ENCODE measurements around the gene CPSF2. TPM values are rescaled to one million over a fixed set of nuclear protein-coding genes. Genes with fewer than 3 reads are reported as not detected.

CPSF2 gene
- total RNA-seq, result 10 to 100 TPM; 39.7 to 40.2 TPM
- long read RNA-seq, full-length matches to known transcripts, result 4 of 12 reads
- long read RNA-seq, partial matches to known transcripts, result 7 of 12 reads
- long read RNA-seq, other reads (novel, unspliced or antisense), result 1 of 12 reads

- peak; percentile 93 for ATAC-seq
These were observed at the start of gene CPSF2, which contains the start of gene NDUFB1 for GRCh38 chr14:92121670-92122350. Gene CPSF2, plus strand, starts transcription at chr14:92121969. Its CDS starts 9,016 bp downstream, at chr14:92130985. Gene NDUFB1, minus strand, starts transcription at chr14:92121706. Its CDS starts 4,069 bp downstream, at chr14:92117637.

GRCh38 chr14:92074555-92074954 lies 47.2 kb upstream of the CPSF2 start:
- intact Hi-C loops (cut with DNase I), result no loop called here
- DNase-seq, result no peak
- no peak for ATAC-seq

More at GRCh38 chr14:92121670-92122350, at the start of gene CPSF2, which contains the start of gene NDUFB1:
- DNase-seq, result peak; percentile 91
- intact Hi-C loops (cut with DNase I), result no loop called here

DNA sequence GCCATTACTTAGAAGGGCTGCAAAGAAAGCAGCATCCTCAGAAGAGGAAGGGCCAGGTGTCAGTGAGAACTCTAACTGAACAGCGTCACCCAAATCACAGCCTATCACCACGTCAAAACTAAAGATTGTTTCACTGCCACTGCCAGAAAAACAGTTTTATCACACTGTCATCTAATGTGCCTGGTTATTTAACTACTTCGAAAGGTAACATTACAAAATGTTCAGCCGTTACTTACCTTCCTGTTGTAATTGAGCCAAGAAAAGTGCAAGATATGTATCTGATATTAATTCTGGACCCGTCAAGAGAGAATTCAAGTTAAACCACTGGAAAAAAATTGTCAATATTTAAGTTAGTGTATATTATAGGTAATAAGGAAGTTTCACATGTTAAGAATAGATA lies 33.3 kb upstream of the CPSF2 start:
- intact Hi-C loops (cut with DNase I), result no loop called here
- ATAC-seq (no peak), DNase-seq (no peak)

- DNase-seq (no peak), ATAC-seq (no peak)
- intact Hi-C loops (cut with DNase I), result no loop called here
These were observed 28.4 kb upstream of the CPSF2 start for GRCh38 chr14:92093320-92093719.

DNA sequence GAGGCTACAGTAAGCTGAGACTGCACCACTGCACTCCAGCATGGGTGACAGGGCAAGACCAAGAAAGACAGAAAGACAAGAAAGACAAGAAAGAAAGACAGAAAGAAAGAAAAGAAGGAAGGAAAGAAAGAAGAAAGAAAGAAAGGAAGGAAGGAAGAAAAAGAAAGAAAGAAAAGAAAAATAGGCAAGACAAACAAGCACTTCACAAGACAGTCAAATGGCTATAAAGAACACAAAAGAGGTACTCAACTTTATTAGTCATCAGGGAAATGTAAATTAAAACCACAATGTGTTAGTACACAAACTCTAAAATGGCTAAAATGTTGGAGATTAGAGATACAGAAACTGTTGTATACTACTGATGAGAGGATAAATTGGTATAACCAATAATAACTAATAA lies 22.0 kb upstream of the CPSF2 start:
- no peak for DNase-seq
- intact Hi-C loops (cut with DNase I), result no loop called here
- ATAC-seq, result no peak

DNA sequence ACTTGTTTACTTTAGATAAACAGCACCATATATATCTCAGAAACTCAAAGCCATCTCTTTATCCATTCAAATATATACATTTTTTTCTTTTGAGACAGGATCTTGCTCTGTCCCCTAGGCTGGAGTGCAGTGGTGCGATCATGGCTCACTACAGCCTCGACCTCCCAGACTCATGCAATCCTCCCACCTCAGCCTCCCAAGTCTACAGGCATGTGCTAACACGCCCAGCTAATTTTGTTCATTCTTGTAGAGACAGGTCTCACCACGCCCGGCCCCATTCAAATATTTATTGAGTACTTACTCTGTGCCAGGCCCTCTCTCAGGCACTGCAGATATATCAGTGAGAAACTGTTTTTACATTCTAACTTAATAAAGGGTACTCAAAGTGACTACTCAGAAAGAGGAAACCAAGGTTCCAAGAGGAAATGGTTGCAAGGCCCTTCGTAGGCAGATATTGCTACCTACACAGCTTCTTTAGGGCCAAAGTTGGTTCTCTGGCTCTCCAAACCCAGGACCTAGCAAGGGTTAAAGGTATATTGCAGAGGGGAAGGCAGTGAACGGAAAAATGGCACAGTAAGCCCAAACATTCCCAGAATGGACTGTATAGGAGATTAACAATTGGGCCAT lies 18.3 kb upstream of the CPSF2 start:
- intact Hi-C loops (cut with DNase I), result no loop called here
- no peak for DNase-seq
- ATAC-seq, result no peak

DNA sequence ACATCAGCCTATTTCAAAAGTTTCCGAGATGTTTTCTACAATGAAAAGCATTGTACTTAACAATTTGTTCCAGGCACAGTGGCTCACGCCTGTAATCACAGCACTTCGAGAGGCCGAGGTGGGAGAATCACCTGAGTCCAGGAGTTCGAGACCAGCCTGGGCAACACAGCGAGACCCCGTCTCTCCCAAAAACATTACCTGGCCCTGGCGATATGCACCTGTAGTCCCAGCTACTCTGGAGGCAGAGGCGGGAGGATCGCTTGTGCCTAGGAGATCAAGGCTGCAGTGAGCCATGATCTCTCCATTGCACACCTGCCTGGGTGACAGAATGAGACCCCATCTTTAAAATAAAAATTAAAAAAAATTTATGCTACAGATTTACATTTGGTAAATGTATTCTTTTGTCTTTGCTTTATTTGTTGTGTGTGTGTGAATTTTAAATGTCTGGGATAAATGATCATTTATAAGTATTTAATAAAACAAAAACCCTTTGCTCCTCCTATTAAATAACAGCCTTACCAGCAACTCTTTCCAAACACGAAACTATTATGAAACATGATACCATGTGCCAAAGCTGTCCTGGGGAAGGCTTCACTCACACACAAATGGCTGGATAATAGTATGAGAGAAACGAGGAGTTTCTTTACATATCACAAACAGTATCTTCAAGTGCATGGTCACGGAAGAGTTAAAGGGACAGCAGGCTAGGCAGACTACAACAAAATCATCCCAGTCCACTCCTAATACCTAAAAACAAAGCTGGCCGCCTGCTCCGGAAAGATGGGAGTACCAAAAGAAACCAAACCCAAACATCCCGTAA lies 16.5 kb upstream of the CPSF2 start:
- ATAC-seq (peak in 1 of 2 donors; percentile 10), DNase-seq (no peak)
- intact Hi-C loops (cut with DNase I), result no loop called here

- DNase-seq (peak; percentile 71), ATAC-seq (peak; percentile 32 to 52)
- intact Hi-C loops (cut with DNase I), result no loop called here
These were observed 16.0 kb upstream of the CPSF2 start for GRCh38 chr14:92105893-92106142.

GRCh38 chr14:92106143-92106926 lies 15.4 kb upstream of the CPSF2 start, which contains the start of gene ATXN3:
Gene ATXN3, minus strand, starts transcription at chr14:92106582. Its CDS starts 30 bp downstream, at chr14:92106552.
- DNase-seq, result peak; percentile 98
- ATAC-seq, result peak; percentile 97
- intact Hi-C loops (cut with DNase I), result no loop called here

GRCh38 chr14:92108345-92109254 lies 13.2 kb upstream of the CPSF2 start:
- intact Hi-C loops (cut with DNase I), result no loop called here
- DNase-seq, result no peak
- ATAC-seq, result no peak

DNA sequence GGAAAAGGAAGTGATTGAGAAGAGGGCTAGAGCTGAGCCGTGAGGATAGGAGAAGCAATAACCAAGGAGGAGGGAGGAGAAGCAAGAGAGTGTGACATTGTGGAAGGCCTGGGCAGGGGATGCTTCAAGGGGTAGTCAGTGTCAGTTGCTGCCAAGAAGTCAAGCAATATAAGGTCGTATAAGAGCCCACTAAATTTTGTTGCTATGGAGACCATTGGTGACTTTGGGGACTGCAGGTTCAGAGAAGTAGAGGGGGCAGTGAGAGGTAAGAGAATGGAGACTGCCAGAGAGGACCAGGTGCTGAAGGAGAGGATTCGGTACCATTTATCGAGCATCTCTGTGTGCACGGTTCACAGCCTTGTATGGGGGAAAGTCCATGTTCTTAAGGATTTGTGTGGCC lies 12.3 kb upstream of the CPSF2 start:
- intact Hi-C loops (cut with DNase I), result no loop called here
- DNase-seq (no peak), ATAC-seq (no peak)

DNA sequence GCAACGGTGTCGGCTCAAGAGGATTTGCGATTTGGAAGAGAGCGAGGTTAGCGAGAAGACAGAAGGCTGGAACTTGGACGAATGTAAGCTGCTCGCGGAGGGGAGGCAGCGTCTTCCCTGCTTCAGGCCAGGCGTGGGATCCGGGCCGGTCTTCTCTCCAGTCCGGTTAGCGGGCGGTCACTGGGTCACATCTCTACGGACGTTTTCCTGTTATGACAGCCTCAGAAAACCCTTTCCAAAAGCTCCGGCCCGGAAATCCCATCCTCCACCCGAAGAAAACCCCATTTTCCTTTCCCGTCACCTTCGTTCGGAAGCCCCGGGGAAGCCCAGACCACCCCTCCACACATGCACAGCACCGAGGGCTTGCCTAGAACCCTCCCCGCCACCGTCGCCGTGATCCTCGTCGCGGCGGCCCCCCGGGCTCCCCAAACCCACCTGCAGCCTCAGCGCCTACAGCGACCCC lies 531 bp upstream of the CPSF2 start:
- intact Hi-C loops (cut with DNase I), result no loop called here
- DNase-seq, result peak; percentile 61
- ATAC-seq, result peak; percentile 56 to 57

DNA sequence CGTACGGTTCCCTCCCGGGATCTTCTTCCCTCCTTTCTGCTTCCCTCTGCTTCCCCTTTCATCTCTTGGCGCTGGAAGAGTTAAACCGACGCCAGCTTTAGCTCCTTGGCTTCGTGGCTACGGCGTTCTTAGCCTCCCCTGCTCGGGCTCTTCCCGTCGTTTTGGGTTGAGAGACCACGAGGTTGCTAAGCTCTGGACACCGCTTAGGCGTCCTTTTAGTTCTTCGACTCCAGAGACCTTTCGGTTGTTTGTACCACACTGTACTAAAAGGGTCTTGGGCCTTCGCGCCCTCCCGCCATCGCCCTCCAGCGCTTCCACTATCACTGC lies 545 bp downstream of the CPSF2 start:
- no peak for DNase-seq
- peak; percentile 50 to 55 for ATAC-seq
- intact Hi-C loops (cut with DNase I), result no loop called here

DNA sequence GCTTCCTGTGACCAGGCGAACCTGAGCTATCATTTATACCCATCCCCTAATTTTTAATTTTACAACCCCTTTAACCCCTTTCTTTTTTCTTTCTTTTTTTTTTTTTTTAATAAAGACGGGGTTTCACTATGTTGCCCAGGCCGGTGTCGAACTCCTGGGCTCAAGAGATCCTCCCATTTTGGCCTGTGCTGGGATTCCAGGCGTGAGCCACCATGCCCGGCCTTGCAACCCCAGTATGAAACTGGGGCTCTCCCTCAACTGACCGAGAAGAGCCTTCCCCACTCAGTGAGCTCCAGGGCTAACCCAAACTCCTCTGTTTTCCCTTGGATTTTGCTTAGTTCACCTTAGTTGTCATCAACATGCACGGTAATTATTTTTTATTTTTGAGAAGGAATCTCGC lies 992 bp downstream of the CPSF2 start:
- DNase-seq (no peak), ATAC-seq (no peak)
- intact Hi-C loops (cut with DNase I), result no loop called here

DNA sequence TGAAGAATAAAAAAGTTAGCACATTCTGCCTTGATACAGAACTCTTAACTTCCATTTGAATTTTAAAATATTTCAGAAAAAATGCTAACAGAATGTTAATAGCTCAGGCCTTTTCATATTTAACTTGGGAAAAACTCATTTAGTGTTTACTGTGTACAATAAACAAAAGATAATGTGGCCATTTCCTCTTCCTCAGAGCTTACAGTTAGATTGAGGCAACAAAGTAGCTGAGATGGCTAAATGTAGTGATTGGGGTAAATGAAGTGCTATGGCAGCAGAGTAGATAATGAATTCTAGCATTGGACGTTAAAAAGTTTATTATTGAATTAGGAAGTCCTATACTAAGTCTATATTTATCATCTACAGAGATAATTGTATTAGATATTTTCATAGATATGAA lies 12.7 kb downstream of the CPSF2 start:
- intact Hi-C loops (cut with DNase I), result loop anchor here in 1 of 2 donors (10.0 kb wide), 1 partner anchor 550 kb away; no protein-coding TSS in a partner anchor
- no peak for ATAC-seq
- no peak for DNase-seq

DNA sequence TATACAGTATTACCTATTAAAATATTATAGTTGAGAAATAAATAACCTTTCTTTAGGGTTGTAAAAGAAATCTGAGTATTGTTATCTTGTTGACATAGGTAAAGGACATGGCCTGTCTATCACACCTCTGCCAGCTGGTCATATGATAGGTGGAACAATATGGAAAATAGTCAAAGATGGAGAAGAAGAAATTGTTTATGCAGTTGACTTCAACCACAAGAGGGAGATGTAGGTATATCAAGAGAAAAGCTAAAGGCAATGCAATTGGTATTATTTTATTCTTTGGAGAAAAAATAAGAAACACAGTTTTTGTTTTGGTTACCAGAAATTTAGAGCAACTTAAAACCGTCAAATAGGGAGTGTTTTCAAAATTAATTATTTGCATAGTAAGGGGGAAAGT lies 13.5 kb downstream of the CPSF2 start:
- intact Hi-C loops (cut with DNase I), result loop anchor here in 1 of 2 donors (10.0 kb wide), 1 partner anchor 550 kb away; no protein-coding TSS in a partner anchor
- DNase-seq (no peak), ATAC-seq (no peak)

DNA sequence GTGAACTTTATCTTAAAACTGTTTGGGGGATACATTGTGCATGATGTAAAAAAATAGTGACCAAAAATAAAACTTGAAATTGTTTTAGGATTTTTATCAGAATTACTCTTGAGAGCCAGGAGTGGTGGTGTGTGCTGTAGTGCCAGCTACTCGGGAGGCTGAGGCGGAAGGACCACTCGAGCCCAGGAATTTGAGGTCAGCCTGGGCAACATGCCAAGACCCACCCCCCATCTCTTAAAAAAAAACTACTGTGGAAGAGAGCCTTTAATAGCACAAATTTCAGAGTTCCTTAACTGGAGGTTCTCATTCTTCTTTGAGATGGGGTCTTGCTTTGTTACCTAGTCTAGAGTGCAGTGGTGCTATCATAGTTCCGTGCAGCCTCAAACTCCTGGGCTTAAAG lies 21.5 kb downstream of the CPSF2 start:
- ATAC-seq (no peak), DNase-seq (no peak)
- intact Hi-C loops (cut with DNase I), result loop anchor here in 1 of 2 donors (10.0 kb wide), 1 partner anchor 311 kb away; no protein-coding TSS in a partner anchor

DNA sequence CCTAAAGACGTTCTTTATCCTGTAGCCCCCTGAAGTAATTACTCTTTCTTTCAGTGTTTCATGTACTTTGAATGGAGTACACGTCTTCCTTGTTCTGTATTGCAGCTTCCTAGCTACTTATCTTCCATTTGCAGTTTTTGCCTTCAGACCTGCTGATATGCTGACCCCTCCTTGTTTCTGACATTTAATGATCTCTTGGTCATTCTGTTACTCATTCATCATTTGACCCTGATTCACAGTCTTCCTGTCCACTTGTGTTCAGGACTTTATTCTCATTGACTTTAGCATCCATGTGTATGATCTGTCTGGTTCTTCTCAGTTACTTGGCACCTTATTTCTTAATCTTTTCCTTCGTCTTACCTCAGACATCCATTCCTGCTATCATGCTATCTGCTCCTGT lies 22.2 kb downstream of the CPSF2 start:
- no peak for DNase-seq
- ATAC-seq, result no peak
- intact Hi-C loops (cut with DNase I), result loop anchor here in 1 of 2 donors (10.0 kb wide), 1 partner anchor 311 kb away; no protein-coding TSS in a partner anchor
